Parathyroid adenoma (tissue), 2 donors: ENCODE measurements around the gene DTNB.

Experiments used
- H2AFZ ChIP-seq: fragments of 300-600 bp; sonication (generic); one replicate; pipeline ENCODE4 v1.7.0; 2017; ENCODE audit warnings: antibody characterized with exemption, mild to moderate bottlenecking
- H3K27ac ChIP-seq: fragments of 300-600 bp; sonication (generic); one replicate; pipeline ENCODE4 v1.7.0; 2017
- H3K27me3 ChIP-seq: fragments of 300-600 bp; sonication (generic); one replicate; pipeline ENCODE4 v1.7.0; 2017; ENCODE audit warnings: low read length; ENCODE audit not compliant: control insufficient read depth, insufficient read depth
- H3K36me3 ChIP-seq: fragments of 300-600 bp; sonication (generic); one replicate; pipeline ENCODE4 v1.7.0; 2017; ENCODE audit warnings: low read length; ENCODE audit not compliant: control insufficient read depth, insufficient read depth
- H3K4me1 ChIP-seq: fragments of 300-600 bp; sonication (generic); one replicate; pipeline ENCODE4 v1.7.0; 2017; ENCODE audit warnings: control low read depth
- H3K4me2 ChIP-seq: fragments of 300-600 bp; sonication (generic); one replicate; pipeline ENCODE4 v1.7.0; 2017; ENCODE audit warnings: low read length
- H3K4me3 ChIP-seq: fragments of 300-600 bp; sonication (generic); one replicate; pipeline ENCODE4 v1.7.0; 2017; ENCODE audit warnings: low read depth, low read length
- H3K79me2 ChIP-seq: fragments of 300-600 bp; sonication (generic); one replicate; pipeline ENCODE4 v1.7.0; 2017; ENCODE audit warnings: control low read depth
- H3K9ac ChIP-seq: fragments of 300-600 bp; sonication (generic); one replicate; pipeline ENCODE4 v1.7.0; 2017; ENCODE audit warnings: mild to moderate bottlenecking
- H3K9me3 ChIP-seq: fragments of 300-600 bp; sonication (generic); one replicate; pipeline ENCODE4 v1.7.0; 2017; ENCODE audit warnings: low read length; ENCODE audit not compliant: control insufficient read depth
- CTCF ChIP-seq: fragments of 300-600 bp; sonication (generic); IDR thresholded peaks from one replicate; pipeline ENCODE4 v1.7.0; 2017; ENCODE audit warnings: antibody characterized with exemption, mild to moderate bottlenecking
- donor health status: primary hyperparathyroidism.

DTNB gene

GRCh38 chr2:25505622-25506021 lies 167.8 kb downstream of the DTNB start:
- no peak for TF ChIP-seq CTCF
- Histone ChIP-seq H3K9me3 (no peaks in the 10 kb centered on the region), H3K4me3 (no peak overlapping the region), H3K79me2 (no peaks in the 10 kb centered on the region), H3K36me3 (no peaks in the 10 kb centered on the region), H3K27me3 (no peaks in the 10 kb centered on the region), H3K4me2 (no peak overlapping the region), H3K9ac (no peak overlapping the region), H3K27ac (no peak overlapping the region), H2AFZ (no peak overlapping the region), H3K4me1 (no peaks in the 10 kb centered on the region)

- no peaks in the 10 kb centered on the region for H3K79me2 ChIP-seq
- H3K27me3 ChIP-seq = no peaks in the 10 kb centered on the region
- H3K36me3 ChIP-seq = no peaks in the 10 kb centered on the region
- no peak for TF ChIP-seq CTCF
- no peaks in the 10 kb centered on the region for H3K9me3 ChIP-seq
- H3K9ac ChIP-seq = no peak overlapping the region
- H2AFZ ChIP-seq = no peak overlapping the region
- no peak overlapping the region for H3K4me2 ChIP-seq
- no peaks in the 10 kb centered on the region for H3K4me1 ChIP-seq
- no peak overlapping the region for H3K27ac ChIP-seq
- no peak overlapping the region for H3K4me3 ChIP-seq
These were observed 168.2 kb downstream of the DTNB start for GRCh38 chr2:25505182-25505581.

DNA sequence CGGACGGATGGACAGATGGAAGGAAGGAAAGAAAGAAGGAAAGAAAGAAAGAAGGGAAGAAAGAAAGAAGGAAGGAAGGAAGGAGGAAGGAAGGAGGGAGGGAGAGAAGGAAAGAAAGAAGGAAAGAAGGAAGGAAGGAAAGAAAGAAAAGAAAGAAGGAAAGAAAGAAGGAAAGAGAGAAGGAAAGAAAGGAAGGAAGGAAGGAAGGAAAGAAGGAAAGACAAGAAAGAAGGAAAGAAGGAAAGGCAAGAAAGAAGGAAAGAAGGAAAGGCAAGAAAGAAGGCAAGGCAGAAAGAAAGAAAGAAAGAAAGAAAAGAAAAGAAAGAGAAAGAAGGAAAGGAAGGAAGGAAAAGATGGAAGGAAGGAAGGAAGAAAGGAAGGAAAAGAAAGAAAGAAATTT lies 169.1 kb downstream of the DTNB start:
- Histone ChIP-seq H2AFZ (no peak overlapping the region), H3K27me3 (no peaks in the 10 kb centered on the region), H3K27ac (no peak overlapping the region), H3K4me3 (no peak overlapping the region), H3K36me3 (no peaks in the 10 kb centered on the region), H3K4me1 (no peaks in the 10 kb centered on the region), H3K4me2 (no peak overlapping the region), H3K79me2 (no peaks in the 10 kb centered on the region), H3K9me3 (no peaks in the 10 kb centered on the region), H3K9ac (no peak overlapping the region)
- no peak for TF ChIP-seq CTCF

- Histone ChIP-seq H3K9ac (no peak overlapping the region), H3K4me1 (no peaks in the 10 kb centered on the region), H3K79me2 (no peaks in the 10 kb centered on the region)
These were observed 174.2 kb downstream of the DTNB start for GRCh38 chr2:25499157-25499556.

More at GRCh38 chr2:25499157-25499556, 174.2 kb downstream of the DTNB start:
- Histone ChIP-seq H3K4me2 (no peak overlapping the region), H2AFZ (no peak overlapping the region), H3K9me3 (no peaks in the 10 kb centered on the region), H3K4me3 (no peak overlapping the region), H3K27me3 (no peaks in the 10 kb centered on the region), H3K36me3 (no peaks in the 10 kb centered on the region), H3K27ac (no peak overlapping the region)
- no peak for TF ChIP-seq CTCF
